Activated naive CD8-positive, alpha-beta T cell treated with anti-CD3 and anti-CD28 coated beads, Interleukin-2, amount 50 U/mL, for 24 hours (primary cell): ENCODE measurements around the gene GAGE12G.
"Not testable (repeated sequence)": the region's sequence is repeated elsewhere in the genome, so short reads cannot be mapped to it uniquely, and the experiment has no call there.

ENCODE experiments used
- ATAC-seq: fragments of 150-1000 bp; cut with Tn5 transposase; one replicate; pipeline ENCODE4 v1.10.0; 2021
- DNase-seq: peaks from one replicate; pipeline ENCODE4 v3.0.0; 2021
- H3K27ac Mint-ChIP-seq: one replicate; pipeline ENCODE4 v1.8.0; 2021; ENCODE audit warnings: mild to moderate bottlenecking, mixed read lengths
- H3K27me3 Mint-ChIP-seq: one replicate; pipeline ENCODE4 v1.8.0; 2021; ENCODE audit warnings: mixed read lengths
- H3K36me3 Mint-ChIP-seq: one replicate; pipeline ENCODE4 v1.8.0; 2021; ENCODE audit warnings: low read depth, mixed read lengths
- H3K4me1 Mint-ChIP-seq: one replicate; pipeline ENCODE4 v1.8.0; 2021; ENCODE audit warnings: mixed read lengths
- H3K4me3 Mint-ChIP-seq: one replicate; pipeline ENCODE4 v1.8.0; 2021; ENCODE audit warnings: mild to moderate bottlenecking, moderate library complexity, mixed read lengths
- H3K9me3 Mint-ChIP-seq: one replicate; pipeline ENCODE4 v1.8.0; 2021; ENCODE audit warnings: mixed read lengths

GAGE12G gene, protein sequence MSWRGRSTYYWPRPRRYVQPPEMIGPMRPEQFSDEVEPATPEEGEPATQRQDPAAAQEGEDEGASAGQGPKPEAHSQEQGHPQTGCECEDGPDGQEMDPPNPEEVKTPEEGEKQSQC

DNA sequence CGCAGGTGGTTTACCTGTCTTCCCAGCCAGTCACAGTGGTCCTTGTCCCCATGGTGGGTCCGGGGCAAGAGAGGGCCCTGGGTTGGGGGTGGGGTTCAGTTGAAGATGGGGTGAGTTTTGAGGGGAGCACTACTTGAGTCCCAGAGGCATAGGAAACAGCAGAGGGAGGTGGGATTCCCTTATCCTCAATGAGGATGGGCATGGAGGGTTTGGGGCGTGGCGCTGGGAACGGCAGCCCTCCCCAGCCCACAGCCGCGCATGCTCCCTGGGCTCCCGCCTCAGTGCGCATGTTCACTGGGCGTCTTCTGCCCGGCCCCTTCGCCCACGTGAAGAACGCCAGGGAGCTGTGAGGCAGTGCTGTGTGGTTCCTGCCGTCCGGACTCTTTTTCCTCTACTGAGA, at the start of gene GAGE12G:
TSS of gene GAGE12G (plus strand) at position 301 of the 400 bp plus-strand sequence. CDS start 1,155 bp downstream, outside the sequence.
- H3K27me3 Mint-ChIP-seq, H3K9me3 Mint-ChIP-seq, H3K27ac Mint-ChIP-seq, ATAC-seq, H3K4me3 Mint-ChIP-seq, H3K36me3 Mint-ChIP-seq, DNase-seq, H3K4me1 Mint-ChIP-seq: not testable (repeated sequence)

DNA sequence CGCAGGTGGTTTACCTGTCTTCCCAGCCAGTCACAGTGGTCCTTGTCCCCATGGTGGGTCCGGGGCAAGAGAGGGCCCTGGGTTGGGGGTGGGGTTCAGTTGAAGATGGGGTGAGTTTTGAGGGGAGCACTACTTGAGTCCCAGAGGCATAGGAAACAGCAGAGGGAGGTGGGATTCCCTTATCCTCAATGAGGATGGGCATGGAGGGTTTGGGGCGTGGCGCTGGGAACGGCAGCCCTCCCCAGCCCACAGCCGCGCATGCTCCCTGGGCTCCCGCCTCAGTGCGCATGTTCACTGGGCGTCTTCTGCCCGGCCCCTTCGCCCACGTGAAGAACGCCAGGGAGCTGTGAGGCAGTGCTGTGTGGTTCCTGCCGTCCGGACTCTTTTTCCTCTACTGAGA, 38.3 kb upstream of the GAGE12G start, which contains the start of gene GAGE12C:
TSS of gene GAGE12C (plus strand) at position 301 of the 400 bp plus-strand sequence. CDS start 1,155 bp downstream, outside the sequence.
- not testable (repeated sequence) for H3K4me1 Mint-ChIP-seq, H3K4me3 Mint-ChIP-seq, H3K9me3 Mint-ChIP-seq, DNase-seq, ATAC-seq, H3K27me3 Mint-ChIP-seq, H3K36me3 Mint-ChIP-seq, H3K27ac Mint-ChIP-seq

DNA sequence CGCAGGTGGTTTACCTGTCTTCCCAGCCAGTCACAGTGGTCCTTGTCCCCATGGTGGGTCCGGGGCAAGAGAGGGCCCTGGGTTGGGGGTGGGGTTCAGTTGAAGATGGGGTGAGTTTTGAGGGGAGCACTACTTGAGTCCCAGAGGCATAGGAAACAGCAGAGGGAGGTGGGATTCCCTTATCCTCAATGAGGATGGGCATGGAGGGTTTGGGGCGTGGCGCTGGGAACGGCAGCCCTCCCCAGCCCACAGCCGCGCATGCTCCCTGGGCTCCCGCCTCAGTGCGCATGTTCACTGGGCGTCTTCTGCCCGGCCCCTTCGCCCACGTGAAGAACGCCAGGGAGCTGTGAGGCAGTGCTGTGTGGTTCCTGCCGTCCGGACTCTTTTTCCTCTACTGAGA, 28.8 kb upstream of the GAGE12G start, which contains the start of gene GAGE12D:
TSS of gene GAGE12D (plus strand) at position 301 of the 400 bp plus-strand sequence. CDS start 1,155 bp downstream, outside the sequence.
- not testable (repeated sequence) for H3K27ac Mint-ChIP-seq

DNA sequence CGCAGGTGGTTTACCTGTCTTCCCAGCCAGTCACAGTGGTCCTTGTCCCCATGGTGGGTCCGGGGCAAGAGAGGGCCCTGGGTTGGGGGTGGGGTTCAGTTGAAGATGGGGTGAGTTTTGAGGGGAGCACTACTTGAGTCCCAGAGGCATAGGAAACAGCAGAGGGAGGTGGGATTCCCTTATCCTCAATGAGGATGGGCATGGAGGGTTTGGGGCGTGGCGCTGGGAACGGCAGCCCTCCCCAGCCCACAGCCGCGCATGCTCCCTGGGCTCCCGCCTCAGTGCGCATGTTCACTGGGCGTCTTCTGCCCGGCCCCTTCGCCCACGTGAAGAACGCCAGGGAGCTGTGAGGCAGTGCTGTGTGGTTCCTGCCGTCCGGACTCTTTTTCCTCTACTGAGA, 19.2 kb upstream of the GAGE12G start, which contains the start of gene GAGE12E:
TSS of gene GAGE12E (plus strand) at position 301 of the 400 bp plus-strand sequence. CDS start 1,155 bp downstream, outside the sequence.
- H3K4me3 Mint-ChIP-seq, H3K27me3 Mint-ChIP-seq, H3K27ac Mint-ChIP-seq, H3K9me3 Mint-ChIP-seq, ATAC-seq, DNase-seq, H3K36me3 Mint-ChIP-seq, H3K4me1 Mint-ChIP-seq: not testable (repeated sequence)

More for the DNA sequence above, 28.8 kb upstream of the GAGE12G start, which contains the start of gene GAGE12D:
- not testable (repeated sequence) for H3K4me1 Mint-ChIP-seq, ATAC-seq, H3K27me3 Mint-ChIP-seq, H3K4me3 Mint-ChIP-seq, DNase-seq, H3K36me3 Mint-ChIP-seq, H3K9me3 Mint-ChIP-seq

DNA sequence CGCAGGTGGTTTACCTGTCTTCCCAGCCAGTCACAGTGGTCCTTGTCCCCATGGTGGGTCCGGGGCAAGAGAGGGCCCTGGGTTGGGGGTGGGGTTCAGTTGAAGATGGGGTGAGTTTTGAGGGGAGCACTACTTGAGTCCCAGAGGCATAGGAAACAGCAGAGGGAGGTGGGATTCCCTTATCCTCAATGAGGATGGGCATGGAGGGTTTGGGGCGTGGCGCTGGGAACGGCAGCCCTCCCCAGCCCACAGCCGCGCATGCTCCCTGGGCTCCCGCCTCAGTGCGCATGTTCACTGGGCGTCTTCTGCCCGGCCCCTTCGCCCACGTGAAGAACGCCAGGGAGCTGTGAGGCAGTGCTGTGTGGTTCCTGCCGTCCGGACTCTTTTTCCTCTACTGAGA, 9.7 kb upstream of the GAGE12G start, which contains the start of gene GAGE12F:
TSS of gene GAGE12F (plus strand) at position 301 of the 400 bp plus-strand sequence. CDS start 1,155 bp downstream, outside the sequence.
- H3K36me3 Mint-ChIP-seq, H3K9me3 Mint-ChIP-seq, DNase-seq, H3K4me3 Mint-ChIP-seq, ATAC-seq, H3K4me1 Mint-ChIP-seq, H3K27ac Mint-ChIP-seq, H3K27me3 Mint-ChIP-seq: not testable (repeated sequence)

DNA sequence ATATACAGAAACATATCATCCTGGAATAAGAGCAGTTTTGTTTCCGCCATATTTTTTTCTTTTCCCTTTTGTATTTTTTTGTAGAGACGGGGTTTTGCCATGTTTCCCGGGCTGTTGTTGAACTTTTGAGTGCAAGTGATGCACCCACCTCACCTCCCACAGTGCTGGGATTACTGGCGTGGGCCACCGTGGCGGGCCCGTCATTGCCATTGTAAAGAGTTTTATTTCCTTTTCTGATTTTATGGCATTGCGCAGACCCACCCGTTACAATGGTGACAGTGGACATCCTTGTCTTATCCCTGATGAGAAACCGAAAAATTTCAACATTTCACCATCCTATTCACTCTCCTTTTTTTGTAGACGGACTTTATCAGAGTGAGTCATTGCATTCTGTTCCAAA, 1.5 kb upstream of the GAGE12G start:
- not testable (repeated sequence) for ATAC-seq, H3K27ac Mint-ChIP-seq, H3K4me1 Mint-ChIP-seq, DNase-seq, H3K36me3 Mint-ChIP-seq, H3K4me3 Mint-ChIP-seq, H3K27me3 Mint-ChIP-seq, H3K9me3 Mint-ChIP-seq

DNA sequence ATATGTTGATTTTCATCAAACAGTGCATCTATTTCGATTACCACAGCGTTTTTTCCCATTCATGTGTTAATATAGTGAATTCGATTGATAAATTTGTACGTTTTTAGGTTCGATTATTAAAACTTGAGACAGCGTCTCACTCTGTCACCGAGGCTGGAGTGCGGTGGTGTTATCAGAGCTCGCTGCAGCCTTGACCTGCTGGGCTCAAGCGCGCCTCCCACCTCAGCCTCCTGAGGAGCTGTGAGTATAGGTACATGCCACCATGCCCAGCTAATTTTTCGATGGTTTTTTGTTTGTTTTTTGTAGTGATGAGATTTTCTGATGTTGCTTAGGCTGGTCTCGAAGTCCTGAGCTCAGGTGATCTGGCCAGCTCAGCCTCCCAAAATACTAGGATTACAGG, 1.0 kb upstream of the GAGE12G start:
- H3K4me3 Mint-ChIP-seq, ATAC-seq, H3K27ac Mint-ChIP-seq, H3K36me3 Mint-ChIP-seq, H3K9me3 Mint-ChIP-seq, H3K27me3 Mint-ChIP-seq, DNase-seq, H3K4me1 Mint-ChIP-seq: not testable (repeated sequence)

DNA sequence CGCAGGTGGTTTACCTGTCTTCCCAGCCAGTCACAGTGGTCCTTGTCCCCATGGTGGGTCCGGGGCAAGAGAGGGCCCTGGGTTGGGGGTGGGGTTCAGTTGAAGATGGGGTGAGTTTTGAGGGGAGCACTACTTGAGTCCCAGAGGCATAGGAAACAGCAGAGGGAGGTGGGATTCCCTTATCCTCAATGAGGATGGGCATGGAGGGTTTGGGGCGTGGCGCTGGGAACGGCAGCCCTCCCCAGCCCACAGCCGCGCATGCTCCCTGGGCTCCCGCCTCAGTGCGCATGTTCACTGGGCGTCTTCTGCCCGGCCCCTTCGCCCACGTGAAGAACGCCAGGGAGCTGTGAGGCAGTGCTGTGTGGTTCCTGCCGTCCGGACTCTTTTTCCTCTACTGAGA, 9.4 kb downstream of the GAGE12G start, which contains the start of gene GAGE12H:
TSS of gene GAGE12H (plus strand) at position 301 of the 400 bp plus-strand sequence. CDS start 1,155 bp downstream, outside the sequence.
- not testable (repeated sequence) for H3K9me3 Mint-ChIP-seq, H3K27me3 Mint-ChIP-seq, H3K36me3 Mint-ChIP-seq, H3K4me1 Mint-ChIP-seq, H3K27ac Mint-ChIP-seq, H3K4me3 Mint-ChIP-seq, ATAC-seq, DNase-seq

DNA sequence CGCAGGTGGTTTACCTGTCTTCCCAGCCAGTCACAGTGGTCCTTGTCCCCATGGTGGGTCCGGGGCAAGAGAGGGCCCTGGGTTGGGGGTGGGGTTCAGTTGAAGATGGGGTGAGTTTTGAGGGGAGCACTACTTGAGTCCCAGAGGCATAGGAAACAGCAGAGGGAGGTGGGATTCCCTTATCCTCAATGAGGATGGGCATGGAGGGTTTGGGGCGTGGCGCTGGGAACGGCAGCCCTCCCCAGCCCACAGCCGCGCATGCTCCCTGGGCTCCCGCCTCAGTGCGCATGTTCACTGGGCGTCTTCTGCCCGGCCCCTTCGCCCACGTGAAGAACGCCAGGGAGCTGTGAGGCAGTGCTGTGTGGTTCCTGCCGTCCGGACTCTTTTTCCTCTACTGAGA, 19.0 kb downstream of the GAGE12G start, which contains the start of gene GAGE2A:
TSS of gene GAGE2A (plus strand) at position 301 of the 400 bp plus-strand sequence. CDS start 1,155 bp downstream, outside the sequence.
- not testable (repeated sequence) for H3K9me3 Mint-ChIP-seq, H3K27ac Mint-ChIP-seq, H3K4me1 Mint-ChIP-seq, ATAC-seq, DNase-seq, H3K4me3 Mint-ChIP-seq, H3K36me3 Mint-ChIP-seq, H3K27me3 Mint-ChIP-seq

DNA sequence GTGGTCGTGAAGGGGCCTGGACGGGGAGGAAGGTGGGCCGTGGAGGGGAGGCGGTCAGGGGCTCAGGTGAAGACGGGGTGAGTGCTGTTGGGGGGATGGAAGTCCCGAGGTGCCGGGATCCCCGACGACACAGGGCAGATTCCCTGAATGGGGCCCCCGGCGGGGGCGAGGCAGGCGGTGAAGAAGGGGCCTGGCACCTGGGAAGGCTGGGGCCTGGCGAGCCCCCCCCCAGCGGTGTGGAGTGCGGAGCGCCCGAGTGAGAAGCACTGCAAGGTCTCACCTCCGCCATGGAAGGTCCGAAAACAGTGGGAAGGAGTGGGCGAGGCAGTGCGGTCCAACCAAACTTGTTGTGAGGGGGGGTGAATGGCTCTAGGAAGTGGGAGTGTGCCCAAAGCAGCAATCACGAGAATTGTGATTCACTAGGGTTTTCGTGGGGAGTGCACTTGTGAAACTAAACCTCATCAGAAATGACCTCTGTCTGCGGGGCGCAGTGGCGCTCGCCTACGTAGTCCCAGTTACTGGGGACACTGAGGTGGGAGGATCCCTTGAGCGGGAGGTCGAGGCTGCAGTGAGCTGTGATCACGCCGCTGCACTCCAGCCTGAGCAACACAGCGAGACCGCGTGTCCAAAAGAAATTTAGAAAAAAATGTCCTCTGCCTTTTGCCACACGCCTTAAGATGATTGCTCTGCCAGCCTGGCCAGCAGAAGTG, 19.7 kb downstream of the GAGE12G start:
- DNase-seq, result peak; percentile 1
- H3K36me3 Mint-ChIP-seq, result not testable (repeated sequence)

DNA sequence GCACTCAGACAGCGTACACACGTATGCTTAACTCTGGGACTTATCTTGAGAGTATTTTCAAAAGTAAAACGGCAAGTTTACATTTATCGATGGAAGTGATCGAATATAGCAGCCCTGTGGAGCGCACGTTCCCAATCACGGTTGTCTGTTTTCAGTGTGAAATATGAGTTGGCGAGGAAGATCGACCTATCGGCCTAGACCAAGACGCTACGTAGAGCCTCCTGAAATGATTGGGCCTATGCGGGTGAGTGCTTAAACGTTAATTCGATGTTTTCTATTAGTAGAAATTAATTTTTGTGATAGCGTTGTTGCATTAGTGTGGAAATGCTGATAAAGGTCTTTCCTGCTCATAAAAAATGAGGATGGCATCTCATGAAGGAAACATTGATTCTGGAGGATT, 20.3 kb downstream of the GAGE12G start:
- H3K36me3 Mint-ChIP-seq, H3K4me1 Mint-ChIP-seq, ATAC-seq, H3K4me3 Mint-ChIP-seq, DNase-seq, H3K27ac Mint-ChIP-seq, H3K9me3 Mint-ChIP-seq, H3K27me3 Mint-ChIP-seq: not testable (repeated sequence)

More for the DNA sequence above, 19.7 kb downstream of the GAGE12G start:
- H3K4me1 Mint-ChIP-seq, H3K9me3 Mint-ChIP-seq, H3K27ac Mint-ChIP-seq, ATAC-seq, H3K27me3 Mint-ChIP-seq, H3K4me3 Mint-ChIP-seq: not testable (repeated sequence)

DNA sequence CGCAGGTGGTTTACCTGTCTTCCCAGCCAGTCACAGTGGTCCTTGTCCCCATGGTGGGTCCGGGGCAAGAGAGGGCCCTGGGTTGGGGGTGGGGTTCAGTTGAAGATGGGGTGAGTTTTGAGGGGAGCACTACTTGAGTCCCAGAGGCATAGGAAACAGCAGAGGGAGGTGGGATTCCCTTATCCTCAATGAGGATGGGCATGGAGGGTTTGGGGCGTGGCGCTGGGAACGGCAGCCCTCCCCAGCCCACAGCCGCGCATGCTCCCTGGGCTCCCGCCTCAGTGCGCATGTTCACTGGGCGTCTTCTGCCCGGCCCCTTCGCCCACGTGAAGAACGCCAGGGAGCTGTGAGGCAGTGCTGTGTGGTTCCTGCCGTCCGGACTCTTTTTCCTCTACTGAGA, 28.5 kb downstream of the GAGE12G start, which contains the start of gene GAGE1:
TSS of gene GAGE1 (plus strand) at position 301 of the 400 bp plus-strand sequence. CDS start 1,155 bp downstream, outside the sequence.
- not testable (repeated sequence) for H3K36me3 Mint-ChIP-seq, ATAC-seq, H3K9me3 Mint-ChIP-seq

DNA sequence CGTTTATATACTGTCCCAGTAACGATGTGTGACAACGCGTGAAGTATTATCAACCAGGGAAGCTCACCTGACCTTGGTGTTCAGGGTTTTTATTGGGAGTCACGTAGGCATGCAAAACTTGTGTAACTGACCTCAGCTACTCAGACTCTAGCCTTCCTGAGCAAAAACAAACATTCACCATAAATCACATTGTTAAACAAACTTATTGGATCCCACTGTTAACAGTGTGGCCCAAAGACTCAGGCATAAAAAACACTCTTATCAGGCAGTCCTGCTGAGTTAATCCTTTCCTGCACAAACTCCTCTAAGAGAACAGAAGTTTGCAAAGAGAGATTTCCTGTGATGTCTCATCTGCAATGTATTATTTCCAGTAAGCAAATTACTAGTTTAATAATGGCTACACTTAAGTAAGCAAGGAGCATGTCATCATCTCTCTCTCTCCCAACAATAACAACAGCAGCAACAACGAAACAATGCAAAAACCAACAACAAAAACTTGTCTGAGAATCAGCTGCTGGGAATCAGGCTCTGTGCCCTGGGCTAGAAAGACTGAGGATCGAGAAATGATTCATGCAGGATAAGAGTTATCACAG, 40.6 kb downstream of the GAGE12G start:
- Mint-ChIP-seq H3K4me1 (no peaks in the 10 kb centered on the region), H3K9me3 (no peaks in the 10 kb centered on the region), H3K27me3 (no peaks in the 10 kb centered on the region), H3K4me3 (no peak overlapping the region), H3K36me3 (no peaks in the 10 kb centered on the region), H3K27ac (no peak overlapping the region)
- ATAC-seq (no peak), DNase-seq (no peak)

More for the DNA sequence above, 28.5 kb downstream of the GAGE12G start, which contains the start of gene GAGE1:
- H3K27ac Mint-ChIP-seq, H3K4me1 Mint-ChIP-seq, H3K27me3 Mint-ChIP-seq, H3K4me3 Mint-ChIP-seq, DNase-seq: not testable (repeated sequence)

DNA sequence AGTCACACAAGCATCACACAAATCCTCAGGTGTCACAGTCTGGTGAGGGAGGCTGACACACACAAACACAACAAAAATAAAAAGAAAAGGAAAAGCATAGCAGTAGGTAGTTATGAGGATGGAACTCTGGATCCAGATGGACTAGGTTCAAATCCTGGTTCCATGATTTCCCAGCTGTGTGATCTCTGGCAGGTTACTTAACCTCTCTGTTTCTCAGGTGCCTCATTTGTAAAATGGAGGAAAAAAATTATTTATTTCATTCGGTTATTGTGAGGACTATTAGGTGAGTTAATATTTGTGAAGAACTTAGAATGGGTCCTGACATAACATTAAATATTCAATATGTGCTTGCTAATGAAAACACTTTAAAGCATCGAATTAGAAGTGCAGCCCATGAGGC, 48.4 kb downstream of the GAGE12G start:
- DNase-seq, result no peak
- Mint-ChIP-seq H3K9me3 (no peaks in the 10 kb centered on the region), H3K4me3 (no peak overlapping the region), H3K27me3 (no peaks in the 10 kb centered on the region), H3K27ac (no peak overlapping the region), H3K4me1 (no peaks in the 10 kb centered on the region), H3K36me3 (no peaks in the 10 kb centered on the region)
- no peak for ATAC-seq
